Prostate gland (tissue), 2 donors: ENCODE data around the gene EGF.

Experiments
- CTCF ChIP-seq, 4 experiments: fragments of 200-600 bp in 2 of 4; fragments of 450-650 bp in 2 of 4; sonication (generic) in 2 of 4; IDR thresholded peaks; 1 replicate in 3 of 4; 2 replicates in 1 of 4; pipeline ENCODE4 v1.5.1; 2016 to 2019; ENCODE audit warnings: antibody characterized with exemption in 4 of 4, mild to moderate bottlenecking in 2 of 4, moderate library complexity in 2 of 4
- POLR2A ChIP-seq: fragments of 450-650 bp; IDR thresholded peaks from one replicate; pipeline ENCODE4 v1.6.1; 2016; ENCODE audit warnings: antibody characterized with exemption, mild to moderate bottlenecking
- POLR2AphosphoS5 ChIP-seq: sonication (generic); formaldehyde crosslinking; IDR thresholded peaks from one replicate; pipeline ENCODE4 v1.6.1; 2017; ENCODE audit warnings: antibody characterized with exemption

- no peak for TF ChIP-seq CTCF (IDR thresholded peaks at IDR 0.05)
- TF ChIP-seq POLR2AphosphoS5 = no peak
- no peak for TF ChIP-seq POLR2A
Observed at GRCh38 chr4:109943745-109944144, 31.1 kb downstream of the EGF start.
